ENCODE data around the gene RNF167.

DNA sequence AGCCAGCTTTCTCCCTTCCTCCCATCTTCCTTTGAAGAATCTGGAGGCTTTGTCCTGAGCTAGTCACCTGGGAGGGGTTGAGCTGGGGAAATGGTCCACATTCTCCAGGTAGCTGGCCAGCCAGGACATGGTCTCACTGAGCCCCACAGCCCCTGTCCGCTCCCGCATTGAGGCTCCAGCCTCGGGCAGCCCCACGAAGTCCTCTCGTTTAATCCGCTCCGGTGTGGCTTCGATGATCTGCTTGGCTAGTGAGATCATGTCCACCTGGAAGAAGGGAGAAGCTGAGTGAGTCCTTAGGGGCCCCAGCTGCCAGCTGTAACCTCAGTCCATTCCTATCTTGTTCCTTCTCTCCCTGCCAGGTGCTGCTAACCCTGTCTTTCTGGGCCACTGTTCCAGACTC is 30.2 kb downstream of the RNF167 start:
- no peak for TF ChIP-seq POLR2A (IDR thresholded peaks at IDR 0.05)
- TF ChIP-seq, protein P1, sequence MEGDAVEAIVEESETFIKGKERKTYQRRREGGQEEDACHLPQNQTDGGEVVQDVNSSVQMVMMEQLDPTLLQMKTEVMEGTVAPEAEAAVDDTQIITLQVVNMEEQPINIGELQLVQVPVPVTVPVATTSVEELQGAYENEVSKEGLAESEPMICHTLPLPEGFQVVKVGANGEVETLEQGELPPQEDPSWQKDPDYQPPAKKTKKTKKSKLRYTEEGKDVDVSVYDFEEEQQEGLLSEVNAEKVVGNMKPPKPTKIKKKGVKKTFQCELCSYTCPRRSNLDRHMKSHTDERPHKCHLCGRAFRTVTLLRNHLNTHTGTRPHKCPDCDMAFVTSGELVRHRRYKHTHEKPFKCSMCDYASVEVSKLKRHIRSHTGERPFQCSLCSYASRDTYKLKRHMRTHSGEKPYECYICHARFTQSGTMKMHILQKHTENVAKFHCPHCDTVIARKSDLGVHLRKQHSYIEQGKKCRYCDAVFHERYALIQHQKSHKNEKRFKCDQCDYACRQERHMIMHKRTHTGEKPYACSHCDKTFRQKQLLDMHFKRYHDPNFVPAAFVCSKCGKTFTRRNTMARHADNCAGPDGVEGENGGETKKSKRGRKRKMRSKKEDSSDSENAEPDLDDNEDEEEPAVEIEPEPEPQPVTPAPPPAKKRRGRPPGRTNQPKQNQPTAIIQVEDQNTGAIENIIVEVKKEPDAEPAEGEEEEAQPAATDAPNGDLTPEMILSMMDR (IDR thresholded peaks at IDR 0.05), result no peak
- no peak for TF ChIP-seq EP300 (IDR thresholded peaks at IDR 0.05)

Measured in upper lobe of left lung (tissue), 4 donors.